Transverse colon (tissue), 4 donors: ENCODE measurements around the gene GTPBP1. TPM values are rescaled to one million over a fixed set of nuclear protein-coding genes. Genes with fewer than 3 reads are reported as not detected.

ENCODE experiments used
- DNase-seq: peaks from one replicate; pipeline ENCODE4 v3.0.0-alpha.2; 2019
- H3K27ac ChIP-seq, 4 donors: fragments of 200-600 bp; sonication (generic); 2 replicates each; pipeline ENCODE4 v1.5.1; 2016 to 2018; ENCODE audit warnings: inconsistent platforms in 4 of 4
- H3K27me3 ChIP-seq: fragments of 200-600 bp; sonication (generic); 2 replicates; pipeline ENCODE4 v1.5.1; 2017; ENCODE audit warnings: inconsistent platforms
- H3K36me3 ChIP-seq, 4 donors: fragments of 200-600 bp; sonication (generic); 2 replicates each; pipeline ENCODE4 v1.5.1; 2017 to 2019; ENCODE audit warnings: inconsistent platforms in 4 of 4
- H3K4me1 ChIP-seq, 4 donors: fragments of 200-600 bp; sonication (generic); 2 replicates each; pipeline ENCODE4 v1.5.1; 2017 to 2020; ENCODE audit warnings: inconsistent platforms in 4 of 4
- H3K4me3 ChIP-seq, 4 donors: fragments of 200-600 bp; sonication (generic); 1 replicate in 1 of 4; 2 replicates in 3 of 4; pipeline versions ENCODE4 v1.5.1 to v1.6.1; 2017 to 2019; ENCODE audit warnings: inconsistent platforms in 4 of 4
- H3K9me3 ChIP-seq, 2 donors: fragments of 200-600 bp; sonication (generic); 2 replicates each; pipeline ENCODE4 v1.5.1; 2017 to 2019; ENCODE audit warnings: inconsistent platforms in 2 of 2
- EP300 ChIP-seq: sonication (generic); formaldehyde crosslinking; IDR thresholded peaks from one replicate; pipeline ENCODE4 v1.6.1; 2017; ENCODE audit warnings: antibody characterized with exemption, low read depth
- POLR2A ChIP-seq: fragments of 450-650 bp; IDR thresholded peaks from one replicate; pipeline ENCODE4 v1.6.1; 2016; ENCODE audit warnings: antibody characterized with exemption, mild to moderate bottlenecking, moderate library complexity
- POLR2AphosphoS5 ChIP-seq, 3 donors: sonication (generic); formaldehyde crosslinking; IDR thresholded peaks; one replicate each; pipeline ENCODE4 v1.6.1; 2016; ENCODE audit warnings: antibody characterized with exemption in 3 of 3
- WGBS, 2 donors: methylation state at CpG; one replicate each; pipeline ENCODE4 v1.1.5; 2018; ENCODE audit warnings: low coverage in 1 of 2; 5-methylcytosine and 5-hydroxymethylcytosine counted together
- in situ Hi-C, 4 donors: fragments of 200-750 bp; cut with MboI; loops; one replicate each; pipeline versions ENCODE4 v1.15.0 to v1.15.1; 2017; ENCODE audit warnings: low sequenced_read_pairs in 3 of 4, low pct_ligation_motif_present in 1 of 4, low pct_unique_long_range_greater_than_20kb in 1 of 4
- intact Hi-C: fragments of 100-400 bp; cut with DNase I; formaldehyde crosslinking; loops from one replicate; pipeline ENCODE4 v1.15.1; 2023; ENCODE audit warnings: low total_unique reads
- small RNA-seq, 4 donors: library from RNA; depleted of rRNA; stranded (forward); fragments of <200 nt; gene quantifications; one replicate each; pipeline ENCODE3, GENCODE V24; 2016
- total RNA-seq, 4 donors: library from RNA; depleted of rRNA; stranded (reverse); fragments of >200 nt; gene quantifications; one replicate each; pipeline ENCODE4 v1.1.0, GENCODE V29; 2016
- TF ChIP-seq, protein P1 (sequence below), 5 experiments: fragments of 200-600 bp in 3 of 5; fragments of 450-650 bp in 2 of 5; sonication (generic) in 3 of 5; IDR thresholded peaks; 1 replicate in 2 of 5; 2 replicates in 3 of 5; pipeline ENCODE4 v1.5.1; 2016 to 2017; ENCODE audit warnings: antibody characterized with exemption in 5 of 5, inconsistent platforms in 3 of 5, mild to moderate bottlenecking in 2 of 5, moderate library complexity in 1 of 5

Gene GTPBP1
- total RNA-seq, 4 donors from 2014 or later, result 51.5 to 84.9 (median 77.6) TPM

DNA sequence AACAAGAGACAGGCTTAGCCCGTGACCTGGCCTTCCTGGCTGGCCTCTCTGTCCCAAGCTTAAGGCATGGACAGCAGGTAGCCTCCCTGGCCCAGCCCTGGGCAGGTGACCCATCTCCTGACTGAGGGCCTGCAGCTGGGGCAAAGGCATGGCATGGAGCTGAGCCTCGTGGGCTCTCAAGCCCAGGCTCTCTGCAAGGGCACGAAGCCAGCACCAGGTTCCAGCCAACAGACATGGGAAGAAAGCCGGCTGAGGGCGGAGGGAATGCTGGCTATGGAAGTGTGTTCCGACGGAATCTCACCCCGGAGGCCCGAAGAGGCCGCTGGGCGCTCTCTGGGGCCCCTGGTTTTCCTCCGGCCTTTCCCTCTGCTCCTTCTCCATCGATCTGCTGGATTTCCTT is 75.3 kb downstream of the GTPBP1 start:
- Histone ChIP-seq H3K27me3 (no peaks in the 10 kb centered on the region), H3K4me1 (no peaks in the 10 kb centered on the region), H3K9me3 (no peaks in the 10 kb centered on the region), H3K36me3 (peaks cover 0 to 3% (median 0%) of the 10 kb centered on the region in 4 donors), H3K4me3 (no peak overlapping the region), H3K27ac (no peak overlapping the region)
- intact Hi-C loops (no loop called here), in situ Hi-C loops (no loop called here)
- TF ChIP-seq EP300 (no peak), POLR2A (no peak), POLR2AphosphoS5 (IDR thresholded peaks at IDR 0.05) (no peak)
- TF ChIP-seq, protein P1, sequence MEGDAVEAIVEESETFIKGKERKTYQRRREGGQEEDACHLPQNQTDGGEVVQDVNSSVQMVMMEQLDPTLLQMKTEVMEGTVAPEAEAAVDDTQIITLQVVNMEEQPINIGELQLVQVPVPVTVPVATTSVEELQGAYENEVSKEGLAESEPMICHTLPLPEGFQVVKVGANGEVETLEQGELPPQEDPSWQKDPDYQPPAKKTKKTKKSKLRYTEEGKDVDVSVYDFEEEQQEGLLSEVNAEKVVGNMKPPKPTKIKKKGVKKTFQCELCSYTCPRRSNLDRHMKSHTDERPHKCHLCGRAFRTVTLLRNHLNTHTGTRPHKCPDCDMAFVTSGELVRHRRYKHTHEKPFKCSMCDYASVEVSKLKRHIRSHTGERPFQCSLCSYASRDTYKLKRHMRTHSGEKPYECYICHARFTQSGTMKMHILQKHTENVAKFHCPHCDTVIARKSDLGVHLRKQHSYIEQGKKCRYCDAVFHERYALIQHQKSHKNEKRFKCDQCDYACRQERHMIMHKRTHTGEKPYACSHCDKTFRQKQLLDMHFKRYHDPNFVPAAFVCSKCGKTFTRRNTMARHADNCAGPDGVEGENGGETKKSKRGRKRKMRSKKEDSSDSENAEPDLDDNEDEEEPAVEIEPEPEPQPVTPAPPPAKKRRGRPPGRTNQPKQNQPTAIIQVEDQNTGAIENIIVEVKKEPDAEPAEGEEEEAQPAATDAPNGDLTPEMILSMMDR (IDR thresholded peaks at IDR 0.05), result no peak
- WGBS, 2 donors, result 93 to 94% methylated on average over 3 to 13 of the region's 13 CpGs
- DNase-seq, result no peak

DNA sequence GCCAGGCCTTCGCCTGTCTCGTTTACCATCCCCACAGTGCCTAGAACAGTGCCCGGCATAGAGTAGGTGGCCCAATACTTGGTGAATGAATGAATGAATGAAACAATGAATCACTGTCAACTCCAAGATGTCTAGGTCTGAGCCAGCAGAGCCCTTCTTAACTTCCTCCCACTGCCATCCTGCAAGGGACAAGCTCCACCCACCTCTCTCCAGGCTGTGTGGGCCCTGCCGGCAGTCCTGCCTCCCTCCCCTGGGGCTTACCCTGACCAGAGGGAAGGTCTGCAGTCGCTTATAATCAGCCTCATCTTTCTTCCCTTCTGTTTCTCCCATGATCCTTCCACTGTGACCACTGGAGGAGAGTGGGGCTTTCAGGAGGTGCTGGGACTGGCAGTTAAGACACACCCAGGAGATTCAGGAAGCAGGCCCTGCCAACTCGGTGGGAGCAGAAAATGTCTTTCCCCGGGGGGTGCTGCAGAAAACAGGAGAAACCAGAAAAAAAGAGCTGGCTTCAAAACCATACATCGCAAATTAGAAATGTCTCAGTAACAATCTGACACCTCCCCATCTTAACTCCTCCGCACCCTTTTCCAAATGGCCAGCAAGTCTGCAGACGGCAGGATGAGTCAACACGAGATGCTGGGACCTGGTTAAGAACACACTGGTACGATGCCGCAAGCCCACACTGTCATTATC is 76.8 kb downstream of the GTPBP1 start:
- H3K36me3 ChIP-seq, result peaks cover 0 to 3% (median 0%) of the 10 kb centered on the region in 4 donors
- 75% methylated on average over 13 of the region's 13 CpGs; no CpG with 5 or more reads in 1 of the 2 donors for WGBS, 2 donors
- intact Hi-C loops, result no loop called here
- no peak for DNase-seq
- no peaks in the 10 kb centered on the region for H3K9me3 ChIP-seq
- no peaks in the 10 kb centered on the region for H3K27me3 ChIP-seq
- no peak overlapping the region for H3K27ac ChIP-seq
- no peak overlapping the region for H3K4me3 ChIP-seq
- TF ChIP-seq POLR2AphosphoS5 (IDR thresholded peaks at IDR 0.05) (no peak), POLR2A (no peak), EP300 (no peak)
- TF ChIP-seq, protein P1 (IDR thresholded peaks at IDR 0.05), result no peak
- H3K4me1 ChIP-seq, result no peaks in the 10 kb centered on the region
- in situ Hi-C loops, result no loop called here

Small RNA genes within 50 kb of the gene (small RNA-seq; reads per million reads assigned to genes)
- 0 reads per million in 4 donors for gene AL021707.8

Other genes starting within 250 kb of the GTPBP1 start
- gene KDELR3, start 237.8 kb upstream of the GTPBP1 start, total RNA-seq, result 10 to 100 TPM in 1 of 4 donors, 1 to 10 TPM in 2, not detected in 1; 5.6 to 12.5 (median 8.7) TPM
- gene DDX17, start 199.6 kb upstream of the GTPBP1 start, total RNA-seq, result 1,000 to 10,000 TPM in 1 of 4 donors, 100 to 1,000 TPM in 3; 506 to 1,034 (median 728) TPM
- 10 to 100 TPM in 1 of 4 donors, under 1 TPM in 2, not detected in 1; 0.32 to 86.2 (median 0.68) TPM for gene DMC1, start 135.8 kb upstream of the GTPBP1 start, total RNA-seq
- under 1 TPM in 3 of 4 donors, not detected in 1; 0.20 to 0.79 (median 0.27) TPM for gene FAM227A, start 49.6 kb upstream of the GTPBP1 start, total RNA-seq
- gene CBY1, start 49.3 kb upstream of the GTPBP1 start, total RNA-seq, result 10 to 100 TPM; 15.0 to 19.8 (median 18.9) TPM
- 10 to 100 TPM; 19.1 to 48.3 (median 32.9) TPM for gene TOMM22, start 24.0 kb upstream of the GTPBP1 start, total RNA-seq
- gene JOSD1, start 5.0 kb upstream of the GTPBP1 start, total RNA-seq, result 100 to 1,000 TPM in 3 of 4 donors, 10 to 100 TPM in 1; 34.6 to 189 (median 138) TPM
- gene SUN2, start 50.1 kb downstream of the GTPBP1 start, total RNA-seq, result 100 to 1,000 TPM; 168 to 523 (median 216) TPM
- gene DNAL4, start 88.2 kb downstream of the GTPBP1 start, total RNA-seq, result 10 to 100 TPM; 13.8 to 39.0 (median 19.3) TPM
- 10 to 100 TPM in 1 of 4 donors, 1 to 10 TPM in 2, under 1 TPM in 1; 0.75 to 27.9 (median 1.8) TPM for gene NPTXR, start 138.1 kb downstream of the GTPBP1 start, total RNA-seq
- 10 to 100 TPM; 14.5 to 42.6 (median 22.1) TPM for gene CBX6, start 166.3 kb downstream of the GTPBP1 start, total RNA-seq